ENCODE measurements around the gene ERC1. TPM values are rescaled to one million over a fixed set of nuclear protein-coding genes. Genes with fewer than 3 reads are reported as not detected.

Gene ERC1
- total RNA-seq, 1 donor from 2014 or later, result 56.5 TPM

DNA sequence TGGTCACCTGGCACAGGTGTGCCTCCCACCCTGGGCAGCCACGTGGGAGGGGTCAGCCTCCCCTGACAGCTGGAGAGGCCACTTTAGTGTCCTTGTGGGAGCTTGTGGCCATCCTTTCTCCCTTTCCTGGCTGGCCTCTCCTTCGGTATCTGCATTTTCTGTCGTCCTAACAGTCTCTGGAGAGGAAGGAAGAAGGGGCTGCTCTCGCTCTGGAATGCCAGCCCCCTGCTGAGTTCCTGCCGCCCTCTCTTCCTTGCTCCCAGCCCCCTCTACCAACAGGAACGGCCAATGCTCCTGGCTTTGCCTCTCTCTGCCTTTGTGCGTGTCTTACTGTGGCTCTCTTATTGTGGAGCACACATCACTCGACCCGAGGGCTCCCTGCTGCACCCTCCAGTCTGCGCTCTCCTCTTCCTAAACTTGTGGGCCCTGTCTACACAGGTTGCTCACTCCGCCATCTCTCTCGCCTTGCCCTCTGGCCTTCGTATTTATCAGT lies 532.6 kb downstream of the ERC1 start:
- H3K27ac ChIP-seq, result no peak overlapping the region
- H3K4me3 ChIP-seq, result no peak overlapping the region
- H3K4me1 ChIP-seq, result peaks cover 12% of the 10 kb centered on the region
- no peaks in the 10 kb centered on the region for H3K27me3 ChIP-seq
- no peaks in the 10 kb centered on the region for H3K36me3 ChIP-seq
- TF ChIP-seq POLR2AphosphoS5 (IDR thresholded peaks at IDR 0.05; ENCODE audit: insufficient read depth in 1 of 2, low read depth in 1 of 2) (no peak), POLR2A (IDR thresholded peaks at IDR 0.05) (no peak)
- TF ChIP-seq, protein P1, sequence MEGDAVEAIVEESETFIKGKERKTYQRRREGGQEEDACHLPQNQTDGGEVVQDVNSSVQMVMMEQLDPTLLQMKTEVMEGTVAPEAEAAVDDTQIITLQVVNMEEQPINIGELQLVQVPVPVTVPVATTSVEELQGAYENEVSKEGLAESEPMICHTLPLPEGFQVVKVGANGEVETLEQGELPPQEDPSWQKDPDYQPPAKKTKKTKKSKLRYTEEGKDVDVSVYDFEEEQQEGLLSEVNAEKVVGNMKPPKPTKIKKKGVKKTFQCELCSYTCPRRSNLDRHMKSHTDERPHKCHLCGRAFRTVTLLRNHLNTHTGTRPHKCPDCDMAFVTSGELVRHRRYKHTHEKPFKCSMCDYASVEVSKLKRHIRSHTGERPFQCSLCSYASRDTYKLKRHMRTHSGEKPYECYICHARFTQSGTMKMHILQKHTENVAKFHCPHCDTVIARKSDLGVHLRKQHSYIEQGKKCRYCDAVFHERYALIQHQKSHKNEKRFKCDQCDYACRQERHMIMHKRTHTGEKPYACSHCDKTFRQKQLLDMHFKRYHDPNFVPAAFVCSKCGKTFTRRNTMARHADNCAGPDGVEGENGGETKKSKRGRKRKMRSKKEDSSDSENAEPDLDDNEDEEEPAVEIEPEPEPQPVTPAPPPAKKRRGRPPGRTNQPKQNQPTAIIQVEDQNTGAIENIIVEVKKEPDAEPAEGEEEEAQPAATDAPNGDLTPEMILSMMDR (IDR thresholded peaks at IDR 0.05), result no peak
- H3K9me3 ChIP-seq, result no peaks in the 10 kb centered on the region
- intact Hi-C loops (cut with DNase I), result no loop called here
- DNase-seq (ENCODE audit: extremely low spot score in 2 of 2), result no peak

DNA sequence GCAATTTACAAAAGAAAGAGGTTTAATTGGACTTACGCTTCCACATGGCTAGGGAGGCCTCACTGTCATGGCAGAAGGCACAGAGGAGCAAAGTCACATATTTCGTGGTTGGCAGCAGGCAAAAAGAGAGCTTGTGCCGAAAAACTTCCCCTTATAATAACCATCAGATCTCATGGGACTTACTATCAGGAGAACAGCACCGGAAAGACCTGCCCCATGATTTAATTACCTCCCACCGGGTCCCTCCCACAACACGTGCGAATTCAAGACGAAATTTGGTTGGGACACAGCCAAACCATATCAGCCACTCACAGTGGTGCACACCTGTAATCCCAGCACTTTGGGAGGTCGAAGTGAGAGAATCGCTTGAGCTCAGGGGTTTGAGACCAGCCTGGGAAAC lies 534.8 kb downstream of the ERC1 start:
- no peak for DNase-seq (ENCODE audit: extremely low spot score in 2 of 2)
- H3K4me3 ChIP-seq, result no peak overlapping the region
- no peak overlapping the region for H3K27ac ChIP-seq
- intact Hi-C loops (cut with DNase I), result no loop called here
- H3K36me3 ChIP-seq, result no peaks in the 10 kb centered on the region
- TF ChIP-seq, protein P1 (IDR thresholded peaks at IDR 0.05), result no peak
- TF ChIP-seq POLR2A (IDR thresholded peaks at IDR 0.05), result no peak
- no peak for TF ChIP-seq POLR2AphosphoS5 (IDR thresholded peaks at IDR 0.05; ENCODE audit: insufficient read depth in 1 of 2, low read depth in 1 of 2)
- no peaks in the 10 kb centered on the region for H3K9me3 ChIP-seq
- H3K4me1 ChIP-seq, result no peaks in the 10 kb centered on the region
- H3K27me3 ChIP-seq, result no peaks in the 10 kb centered on the region

DNA sequence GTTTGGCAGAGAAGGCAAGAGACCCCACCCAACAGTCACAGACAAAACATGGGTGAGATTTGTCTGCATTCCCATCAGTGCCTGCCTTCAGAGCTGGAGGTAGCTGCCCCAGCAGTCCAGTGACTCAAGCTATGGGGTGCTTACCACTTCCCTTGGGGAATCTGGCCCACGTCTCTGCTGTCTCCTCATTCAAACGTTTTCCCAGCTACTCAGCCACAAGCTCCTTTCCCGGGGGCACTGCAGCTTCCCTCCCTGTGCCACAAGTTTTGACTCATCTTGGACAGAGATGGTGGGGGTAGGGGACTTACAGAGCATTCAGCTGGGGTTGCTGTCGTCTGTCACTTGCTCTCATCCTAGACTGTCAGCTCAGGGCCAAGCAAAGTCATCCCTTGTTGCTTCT lies 536.8 kb downstream of the ERC1 start:
- no peaks in the 10 kb centered on the region for H3K9me3 ChIP-seq
- H3K27ac ChIP-seq, result no peak overlapping the region
- intact Hi-C loops (cut with DNase I), result no loop called here
- no peaks in the 10 kb centered on the region for H3K36me3 ChIP-seq
- no peak overlapping the region for H3K4me3 ChIP-seq
- no peaks in the 10 kb centered on the region for H3K27me3 ChIP-seq
- DNase-seq (ENCODE audit: extremely low spot score in 2 of 2), result no peak
- peaks cover 10% of the 10 kb centered on the region for H3K4me1 ChIP-seq
- TF ChIP-seq POLR2AphosphoS5 (IDR thresholded peaks at IDR 0.05; ENCODE audit: insufficient read depth in 1 of 2, low read depth in 1 of 2), result no peak

DNA sequence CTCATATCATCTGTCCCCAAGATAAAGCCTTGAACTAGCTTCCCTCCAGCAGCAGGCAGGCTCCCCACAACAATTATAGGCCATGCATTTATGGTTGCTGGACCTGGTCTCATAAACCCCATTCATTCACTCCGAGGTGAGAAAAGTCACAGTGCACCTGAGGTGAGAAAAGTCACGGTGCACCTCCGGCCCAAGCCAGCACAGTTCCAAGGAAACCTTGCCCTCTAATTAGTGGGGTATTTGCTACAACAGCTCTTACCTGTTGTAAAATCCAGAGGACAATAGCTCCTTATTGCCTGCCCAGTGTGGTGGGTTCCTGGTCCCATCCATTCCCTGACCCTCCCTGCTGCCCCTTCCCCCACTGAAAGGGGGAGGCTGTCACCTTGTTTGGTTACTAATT lies 537.8 kb downstream of the ERC1 start:
- Histone ChIP-seq H3K4me3 (no peak overlapping the region), H3K36me3 (no peaks in the 10 kb centered on the region), H3K27ac (no peak overlapping the region), H3K27me3 (no peaks in the 10 kb centered on the region), H3K9me3 (no peaks in the 10 kb centered on the region), H3K4me1 (peaks cover 10% of the 10 kb centered on the region)
- TF ChIP-seq POLR2AphosphoS5 (IDR thresholded peaks at IDR 0.05; ENCODE audit: insufficient read depth in 1 of 2, low read depth in 1 of 2) (no peak), POLR2A (IDR thresholded peaks at IDR 0.05) (no peak)
- TF ChIP-seq, protein P1 (IDR thresholded peaks at IDR 0.05), result no peak
- no peak for DNase-seq (ENCODE audit: extremely low spot score in 2 of 2)
- intact Hi-C loops (cut with DNase I), result no loop called here

DNA sequence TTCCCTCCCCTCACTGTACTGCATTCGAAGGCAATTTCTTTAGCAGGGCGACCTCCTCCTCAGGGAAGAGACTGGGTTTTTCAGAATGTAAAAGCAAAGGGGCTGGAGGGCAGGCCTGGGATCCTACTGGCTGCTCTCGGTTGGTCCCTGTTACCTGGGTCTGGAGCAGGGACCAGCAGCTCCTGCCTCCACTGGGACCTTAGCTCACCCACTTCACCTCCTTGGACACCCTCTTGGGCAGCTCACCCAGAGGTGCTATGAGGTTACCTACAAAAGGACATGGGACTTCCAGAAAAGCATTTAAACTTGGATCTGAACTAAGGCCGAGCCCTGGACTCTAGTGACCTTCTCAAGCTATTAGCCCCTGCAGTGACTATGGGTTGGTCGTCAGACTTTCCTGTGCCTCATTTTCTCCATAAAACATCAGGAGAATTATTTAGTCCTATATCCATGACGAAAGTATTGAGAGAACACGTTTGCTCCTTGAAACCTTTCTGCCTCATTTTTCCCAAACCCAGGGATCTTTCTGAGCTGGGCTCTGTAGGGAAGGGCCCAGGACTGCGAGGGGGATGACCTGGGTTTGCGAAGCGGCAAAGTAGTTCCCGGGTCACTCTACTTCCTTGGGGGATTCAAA lies 538.3 kb downstream of the ERC1 start:
- no peak for DNase-seq (ENCODE audit: extremely low spot score in 2 of 2)
- Histone ChIP-seq H3K9me3 (no peaks in the 10 kb centered on the region), H3K4me3 (peak overlapping the region; percentile 48 to 60), H3K36me3 (no peaks in the 10 kb centered on the region), H3K27me3 (no peaks in the 10 kb centered on the region), H3K4me1 (peaks cover 10% of the 10 kb centered on the region), H3K27ac (no peak overlapping the region)
- no peak for TF ChIP-seq POLR2A (IDR thresholded peaks at IDR 0.05)
- TF ChIP-seq POLR2AphosphoS5 (IDR thresholded peaks at IDR 0.05; ENCODE audit: insufficient read depth in 1 of 2, low read depth in 1 of 2), result no peak
- TF ChIP-seq, protein P1 (IDR thresholded peaks at IDR 0.05), result no peak
- intact Hi-C loops (cut with DNase I), result no loop called here

Data from vagina (tissue), 2 donors.